ENCODE results near the gene TFPI.
A peak's percentile ranks its signal among the peaks of the same experiment; 100 is the strongest.
"Not testable (repeated sequence)": the region's sequence is repeated elsewhere in the genome, so short reads cannot be mapped to it uniquely, and the experiment has no call there.

Gene TFPI

GRCh38 chr2:187554011-187554703 lies at the start of gene TFPI:
Gene TFPI (minus strand): TSS chr2:187554435. CDS start chr2:187503768, 50,667 bp downstream.
- DNase-seq (ENCODE audit: low spot score) = no peak

- DNase-seq (ENCODE audit: low spot score) = no peak
Measured at GRCh38 chr2:187594801-187595200, 40.6 kb upstream of the TFPI start.

- DNase-seq (ENCODE audit: low spot score) = no peak
Measured at GRCh38 chr2:187593697-187594096, 39.5 kb upstream of the TFPI start.

- DNase-seq (ENCODE audit: low spot score) = no peak
Measured at GRCh38 chr2:187593098-187593497, 38.9 kb upstream of the TFPI start.

GRCh38 chr2:187590175-187590574 lies 35.9 kb upstream of the TFPI start:
- no peak for DNase-seq (ENCODE audit: low spot score)

- DNase-seq (ENCODE audit: low spot score) = peak; percentile 65
Measured at GRCh38 chr2:187586011-187586641, 31.9 kb upstream of the TFPI start.

GRCh38 chr2:187581125-187581896 lies 27.1 kb upstream of the TFPI start:
- DNase-seq (ENCODE audit: low spot score) = peak; percentile 59

GRCh38 chr2:187580462-187581124 lies 26.4 kb upstream of the TFPI start:
- DNase-seq (ENCODE audit: low spot score) = peak; percentile 28

- no peak for DNase-seq (ENCODE audit: low spot score)
Measured at GRCh38 chr2:187577310-187577709, 23.1 kb upstream of the TFPI start.

GRCh38 chr2:187576906-187577305 lies 22.7 kb upstream of the TFPI start:
- no peak for DNase-seq (ENCODE audit: low spot score)

GRCh38 chr2:187575751-187576067 lies 21.5 kb upstream of the TFPI start:
- DNase-seq (ENCODE audit: low spot score) = no peak

- DNase-seq (ENCODE audit: low spot score) = no peak
Measured at GRCh38 chr2:187574969-187575750, 20.9 kb upstream of the TFPI start.

- DNase-seq (ENCODE audit: low spot score) = no peak
Measured at GRCh38 chr2:187573722-187574121, 19.5 kb upstream of the TFPI start.

- DNase-seq (ENCODE audit: low spot score) = not testable (repeated sequence)
Measured at GRCh38 chr2:187571996-187572395, 17.8 kb upstream of the TFPI start.

GRCh38 chr2:187569571-187569970 lies 15.3 kb upstream of the TFPI start:
- no peak for DNase-seq (ENCODE audit: low spot score)

- no peak for DNase-seq (ENCODE audit: low spot score)
Measured at GRCh38 chr2:187569042-187569441, 14.8 kb upstream of the TFPI start.

GRCh38 chr2:187567126-187567525 lies 12.9 kb upstream of the TFPI start:
- no peak for DNase-seq (ENCODE audit: low spot score)

GRCh38 chr2:187566712-187567111 lies 12.5 kb upstream of the TFPI start:
- DNase-seq (ENCODE audit: low spot score) = no peak

GRCh38 chr2:187566266-187566665 lies 12.0 kb upstream of the TFPI start:
- DNase-seq (ENCODE audit: low spot score) = no peak

- DNase-seq (ENCODE audit: low spot score) = not testable (repeated sequence)
Measured at GRCh38 chr2:187565618-187566017, 11.4 kb upstream of the TFPI start.

GRCh38 chr2:187556493-187556892 lies 2.3 kb upstream of the TFPI start:
- DNase-seq (ENCODE audit: low spot score) = not testable (repeated sequence)

GRCh38 chr2:187554704-187555082 lies 458 bp upstream of the TFPI start:
- no peak for DNase-seq (ENCODE audit: low spot score)

Data from activated CD4-positive, alpha-beta T cell treated with anti-CD3 and anti-CD28 coated beads, Interleukin-2, Interleukin-4, amounts not matched to agents 100 ng/mL and 50 ng/mL, durations not matched to agents 16 hours and 8 hours (primary cell).